Mesendoderm (in vitro differentiated cells): ENCODE measurements around the gene BSN.

Source experiments
- DNase-seq: peaks from one replicate; pipeline ENCODE4 v3.0.0; 2013
- H2AK5ac ChIP-seq: 2 replicates; pipeline ENCODE4 v1.6.1; 2013; ENCODE audit warnings: low read length, inconsistent platforms
- H2BK120ac ChIP-seq: 2 replicates; pipeline ENCODE4 v1.6.1; 2013; ENCODE audit warnings: low read depth, mild to moderate bottlenecking, low read length, moderate library complexity, mixed read lengths
- H2BK15ac ChIP-seq: replicated peaks from 2 replicates; pipeline ENCODE4 v1.6.1; 2013; ENCODE audit warnings: low read depth, mild to moderate bottlenecking, moderate library complexity
- H2BK5ac ChIP-seq: 2 replicates; pipeline ENCODE4 v1.6.1; 2013; ENCODE audit warnings: low read length, inconsistent platforms
- H3K18ac ChIP-seq: 2 replicates; pipeline ENCODE4 v1.6.1; 2013; ENCODE audit warnings: mild to moderate bottlenecking, low read length, mixed read lengths
- H3K23ac ChIP-seq: one replicate; pipeline ENCODE4 v1.6.1; 2013; ENCODE audit warnings: low read length
- H3K27ac ChIP-seq: 2 replicates; pipeline ENCODE4 v1.5.1; 2013; ENCODE audit warnings: low read depth, mild to moderate bottlenecking, inconsistent platforms, low read length, moderate library complexity
- H3K27me3 ChIP-seq: 2 replicates; pipeline ENCODE4 v1.6.1; 2013; ENCODE audit warnings: low read length, control low read depth, mild to moderate bottlenecking, inconsistent platforms; ENCODE audit not compliant: insufficient read depth, poor library complexity
- H3K36me3 ChIP-seq: 2 replicates; pipeline ENCODE4 v1.6.1; 2013; ENCODE audit warnings: low read length, inconsistent platforms; ENCODE audit not compliant: control insufficient read depth, insufficient read depth
- H3K4ac ChIP-seq: one replicate; pipeline ENCODE4 v1.6.1; 2013; ENCODE audit warnings: low read depth, mild to moderate bottlenecking, low read length, moderate library complexity
- H3K4me1 ChIP-seq: 2 replicates; pipeline ENCODE4 v1.6.1; 2013; ENCODE audit warnings: low read depth, low read length, inconsistent platforms; ENCODE audit not compliant: control insufficient read depth
- H3K4me2 ChIP-seq: 2 replicates; pipeline ENCODE4 v1.6.1; 2013; ENCODE audit warnings: low read length
- H3K4me3 ChIP-seq: 2 replicates; pipeline ENCODE4 v1.5.1; 2013; ENCODE audit warnings: mild to moderate bottlenecking, low read length
- H3K56ac ChIP-seq: one replicate; pipeline ENCODE4 v1.6.1; 2013; ENCODE audit warnings: low read length
- H3K79me1 ChIP-seq: 2 replicates; pipeline ENCODE4 v1.6.1; 2013; ENCODE audit warnings: low read length, inconsistent platforms
- H3K79me2 ChIP-seq: 2 replicates; pipeline ENCODE4 v1.6.1; 2013; ENCODE audit warnings: mild to moderate bottlenecking, low read length; ENCODE audit not compliant: control insufficient read depth, insufficient read depth
- H3K9ac ChIP-seq: 2 replicates; pipeline ENCODE4 v1.6.1; 2013; ENCODE audit warnings: low read length, inconsistent platforms
- H4K5ac ChIP-seq: one replicate; pipeline ENCODE4 v1.6.1; 2013; ENCODE audit warnings: low read length
- H4K8ac ChIP-seq: one replicate; pipeline ENCODE4 v1.6.1; 2013; ENCODE audit warnings: low read depth, mild to moderate bottlenecking, control low read depth, low read length, moderate library complexity
- WGBS: extraction: QIAGEN DNeasy Blood & Tissue Kit; methylation state at CpG from one replicate; pipeline ENCODE4 v1.1.7; 2013; ENCODE audit warnings: low lambda C conversion rate, missing lambda C conversion rate; ENCODE audit not compliant: insufficient coverage; ENCODE audit errors: extremely low coverage; 5-methylcytosine and 5-hydroxymethylcytosine counted together

BSN gene

DNA sequence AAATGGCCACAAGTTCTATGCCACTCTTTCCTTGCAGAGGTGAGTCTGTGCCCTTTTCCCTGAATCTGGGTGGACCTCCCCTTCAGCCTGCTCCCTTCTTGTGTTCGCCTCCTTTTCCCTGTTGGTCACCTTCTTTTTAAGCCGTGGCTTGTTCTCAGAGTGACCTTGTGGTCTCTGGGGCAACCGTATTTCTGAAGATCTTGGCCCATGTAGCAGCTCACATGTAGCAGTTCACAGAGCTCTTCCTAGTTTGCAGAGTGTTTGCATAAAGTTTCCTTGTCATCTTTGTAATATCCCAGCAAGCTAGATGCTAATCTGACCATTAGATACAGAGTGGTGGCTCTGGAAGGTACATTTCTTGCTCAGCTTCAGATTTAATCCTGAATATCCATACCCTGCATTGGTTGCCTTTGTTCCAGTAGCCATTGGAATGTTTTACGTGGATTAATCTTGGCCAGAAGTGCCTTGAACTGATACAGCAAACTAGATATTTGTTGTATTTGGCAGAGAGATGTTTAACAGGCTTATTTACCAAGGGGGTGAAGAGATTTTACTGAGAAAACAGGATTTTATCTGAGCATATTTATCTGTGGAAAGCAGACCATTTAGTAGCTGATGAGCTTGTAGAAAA lies 40.7 kb upstream of the BSN start:
- Histone ChIP-seq H3K27ac (no peak overlapping the region), H3K9ac (no peak overlapping the region)

DNA sequence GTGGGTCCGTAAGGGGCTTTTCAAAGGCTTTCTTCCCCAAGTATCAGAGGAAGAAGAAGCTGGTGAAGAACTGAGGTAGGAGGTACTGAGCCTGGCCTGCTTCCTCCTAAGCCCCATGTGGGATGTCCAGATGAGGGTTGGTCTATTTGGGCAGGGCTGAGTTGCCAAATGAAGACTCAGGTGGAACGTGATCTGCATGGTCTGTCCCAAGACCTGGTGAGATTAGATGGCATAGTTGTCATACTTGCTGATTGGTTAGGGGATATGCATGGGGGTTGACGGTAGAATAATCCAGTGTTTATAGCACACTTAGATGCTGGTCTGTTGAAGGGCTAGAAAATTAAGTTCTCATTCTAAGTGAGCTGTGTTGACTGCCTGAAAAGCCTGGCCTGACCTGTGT lies 36.3 kb upstream of the BSN start:
- no peak for DNase-seq
- H4K5ac ChIP-seq, result no peak overlapping the region
- no peaks in the 10 kb centered on the region for H3K27me3 ChIP-seq
- H3K56ac ChIP-seq, result no peak overlapping the region
- H4K8ac ChIP-seq, result no peak overlapping the region
- H3K79me1 ChIP-seq, result peaks cover 19% of the 10 kb centered on the region
- H3K27ac ChIP-seq, result no peak overlapping the region
- H2AK5ac ChIP-seq, result no peak overlapping the region
- H3K4me2 ChIP-seq, result no peak overlapping the region
- no peak overlapping the region for H2BK120ac ChIP-seq
- no peak overlapping the region for H3K18ac ChIP-seq
- H3K4ac ChIP-seq, result no peak overlapping the region
- no CpG with 5 or more reads among the region's 3 CpGs for WGBS
- H3K23ac ChIP-seq, result no peak overlapping the region
- no peaks in the 10 kb centered on the region for H3K4me1 ChIP-seq
- H2BK15ac ChIP-seq, result no peak overlapping the region
- H3K79me2 ChIP-seq, result no peaks in the 10 kb centered on the region
- peaks cover 8% of the 10 kb centered on the region for H3K36me3 ChIP-seq
- no peak overlapping the region for H3K4me3 ChIP-seq
- no peak overlapping the region for H3K9ac ChIP-seq
- H2BK5ac ChIP-seq, result no peak overlapping the region

More for the DNA sequence above, 40.7 kb upstream of the BSN start:
- H4K8ac ChIP-seq, result no peak overlapping the region
- no peak overlapping the region for H2BK5ac ChIP-seq
- no peaks in the 10 kb centered on the region for H3K27me3 ChIP-seq
- DNase-seq, result no peak
- H3K79me1 ChIP-seq, result peaks cover 16% of the 10 kb centered on the region
- H3K23ac ChIP-seq, result no peak overlapping the region
- H3K79me2 ChIP-seq, result peaks cover 2% of the 10 kb centered on the region
- no peak overlapping the region for H4K5ac ChIP-seq
- H2AK5ac ChIP-seq, result no peak overlapping the region
- H2BK15ac ChIP-seq, result no peak overlapping the region
- no peak overlapping the region for H2BK120ac ChIP-seq
- H3K18ac ChIP-seq, result no peak overlapping the region
- no peak overlapping the region for H3K4me3 ChIP-seq
- peaks cover 10% of the 10 kb centered on the region for H3K36me3 ChIP-seq
- H3K56ac ChIP-seq, result no peak overlapping the region
- WGBS, result no CpG with 5 or more reads among the region's 4 CpGs
- no peaks in the 10 kb centered on the region for H3K4me1 ChIP-seq
- no peak overlapping the region for H3K4ac ChIP-seq
- no peak overlapping the region for H3K4me2 ChIP-seq

DNA sequence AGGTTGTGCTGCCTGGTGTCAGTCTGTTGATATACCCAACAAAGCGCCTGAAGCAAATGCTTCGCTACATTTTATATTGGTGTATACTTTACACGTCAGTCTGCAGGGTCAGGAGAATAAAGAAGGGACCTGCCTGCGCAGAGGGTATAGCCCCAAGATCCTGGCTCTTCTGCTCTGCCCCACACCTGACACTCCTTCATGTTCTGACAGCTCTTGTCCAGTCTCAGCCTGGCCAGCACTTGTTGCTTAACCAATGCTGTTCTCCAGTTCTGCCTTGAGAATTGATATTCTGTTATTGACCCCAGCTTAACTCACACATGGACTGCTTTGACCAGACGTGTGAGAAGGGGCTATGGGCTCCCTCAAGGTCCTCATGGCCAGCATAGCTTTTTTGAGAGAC lies 35.8 kb upstream of the BSN start:
- H3K79me1 ChIP-seq, result peaks cover 19% of the 10 kb centered on the region
- no peak overlapping the region for H4K8ac ChIP-seq
- no peak overlapping the region for H2AK5ac ChIP-seq
- no CpG with 5 or more reads among the region's 5 CpGs for WGBS
- no peak overlapping the region for H2BK5ac ChIP-seq
- H3K4me2 ChIP-seq, result no peak overlapping the region
- no peak overlapping the region for H3K23ac ChIP-seq
- no peaks in the 10 kb centered on the region for H3K4me1 ChIP-seq
- no peak overlapping the region for H3K9ac ChIP-seq
- H3K18ac ChIP-seq, result no peak overlapping the region
- no peak overlapping the region for H4K5ac ChIP-seq
- H3K27ac ChIP-seq, result no peak overlapping the region
- H2BK120ac ChIP-seq, result no peak overlapping the region
- H2BK15ac ChIP-seq, result no peak overlapping the region
- DNase-seq, result no peak
- H3K36me3 ChIP-seq, result peaks cover 8% of the 10 kb centered on the region
- no peaks in the 10 kb centered on the region for H3K27me3 ChIP-seq
- no peak overlapping the region for H3K4ac ChIP-seq
- H3K56ac ChIP-seq, result no peak overlapping the region
- H3K4me3 ChIP-seq, result no peak overlapping the region
- no peaks in the 10 kb centered on the region for H3K79me2 ChIP-seq

DNA sequence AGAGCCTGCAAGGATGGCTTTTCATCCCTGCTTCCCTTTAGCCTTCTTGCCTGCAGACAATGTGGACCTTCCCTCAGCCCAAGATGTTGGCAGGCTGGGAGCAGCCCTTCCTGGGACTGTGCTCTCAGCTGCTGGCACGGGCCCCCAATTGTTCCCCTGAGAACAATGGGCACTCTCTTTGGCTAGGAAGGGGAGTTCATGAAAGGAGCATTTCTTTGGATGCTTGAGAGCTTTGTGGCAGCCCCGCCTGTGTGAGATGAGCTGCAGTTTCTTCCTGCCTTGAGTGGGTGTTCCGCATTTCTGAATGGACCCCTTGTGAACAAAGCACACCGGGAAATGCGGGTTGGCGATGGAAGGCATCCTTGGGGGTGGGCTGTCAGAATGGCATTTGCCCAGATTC lies 35.0 kb upstream of the BSN start:
- Histone ChIP-seq H3K9ac (no peak overlapping the region), H3K56ac (no peak overlapping the region), H3K79me2 (no peaks in the 10 kb centered on the region), H2AK5ac (no peak overlapping the region), H3K36me3 (peaks cover 8% of the 10 kb centered on the region), H2BK5ac (no peak overlapping the region), H2BK15ac (no peak overlapping the region), H3K79me1 (peaks cover 22% of the 10 kb centered on the region), H3K4ac (no peak overlapping the region), H3K27me3 (no peaks in the 10 kb centered on the region), H3K23ac (no peak overlapping the region), H3K4me1 (no peaks in the 10 kb centered on the region), H3K18ac (no peak overlapping the region), H4K8ac (no peak overlapping the region), H4K5ac (no peak overlapping the region), H3K27ac (no peak overlapping the region), H3K4me2 (no peak overlapping the region), H2BK120ac (no peak overlapping the region), H3K4me3 (no peak overlapping the region)
- WGBS, result no CpG with 5 or more reads among the region's 6 CpGs
- no peak for DNase-seq

DNA sequence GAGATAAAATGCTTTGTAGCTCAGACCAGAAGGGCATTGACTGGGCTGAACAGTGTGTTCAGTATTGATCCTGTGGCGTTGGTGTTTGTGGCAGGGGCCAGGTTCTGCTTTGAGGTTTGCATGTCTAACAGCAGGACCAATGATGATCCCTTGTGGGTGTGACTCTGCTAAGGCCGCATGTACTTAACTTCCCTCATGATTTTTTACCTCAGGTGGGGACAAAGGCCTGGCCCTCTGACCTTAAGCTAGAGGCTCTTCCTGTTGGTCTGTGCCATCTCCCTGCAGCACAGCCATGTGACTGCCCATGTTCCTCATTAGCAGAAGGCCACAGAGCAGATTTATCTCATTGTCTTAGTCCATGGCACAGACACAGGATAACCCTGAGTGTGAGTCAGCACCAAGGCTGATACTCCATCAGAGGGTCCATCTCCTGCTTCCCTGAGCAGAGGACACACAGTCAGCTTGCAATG lies 34.3 kb upstream of the BSN start:
- no peak overlapping the region for H3K9ac ChIP-seq
- no peak overlapping the region for H4K5ac ChIP-seq
- H2BK5ac ChIP-seq, result no peak overlapping the region
- H3K4me3 ChIP-seq, result no peak overlapping the region
- no peak overlapping the region for H2BK120ac ChIP-seq
- no peak overlapping the region for H3K23ac ChIP-seq
- no peak overlapping the region for H3K18ac ChIP-seq
- H3K79me1 ChIP-seq, result peaks cover 22% of the 10 kb centered on the region
- H3K27ac ChIP-seq, result no peak overlapping the region
- H3K4ac ChIP-seq, result no peak overlapping the region
- no peak overlapping the region for H3K56ac ChIP-seq
- WGBS, result no CpG with 5 or more reads among the region's 2 CpGs
- peaks cover 8% of the 10 kb centered on the region for H3K36me3 ChIP-seq
- H3K79me2 ChIP-seq, result no peaks in the 10 kb centered on the region
- no peak overlapping the region for H3K4me2 ChIP-seq
- no peak for DNase-seq
- no peak overlapping the region for H2AK5ac ChIP-seq
- H3K27me3 ChIP-seq, result no peaks in the 10 kb centered on the region
- H4K8ac ChIP-seq, result no peak overlapping the region
- H2BK15ac ChIP-seq, result no peak overlapping the region
- no peaks in the 10 kb centered on the region for H3K4me1 ChIP-seq
